Measurements from ENCODE around the gene VEZT. TPM values are rescaled to one million over a fixed set of nuclear protein-coding genes. Genes with fewer than 3 reads are reported as not detected.

Gene VEZT
- total RNA-seq, 1 donor from 2014 or later = 69.9 TPM

DNA sequence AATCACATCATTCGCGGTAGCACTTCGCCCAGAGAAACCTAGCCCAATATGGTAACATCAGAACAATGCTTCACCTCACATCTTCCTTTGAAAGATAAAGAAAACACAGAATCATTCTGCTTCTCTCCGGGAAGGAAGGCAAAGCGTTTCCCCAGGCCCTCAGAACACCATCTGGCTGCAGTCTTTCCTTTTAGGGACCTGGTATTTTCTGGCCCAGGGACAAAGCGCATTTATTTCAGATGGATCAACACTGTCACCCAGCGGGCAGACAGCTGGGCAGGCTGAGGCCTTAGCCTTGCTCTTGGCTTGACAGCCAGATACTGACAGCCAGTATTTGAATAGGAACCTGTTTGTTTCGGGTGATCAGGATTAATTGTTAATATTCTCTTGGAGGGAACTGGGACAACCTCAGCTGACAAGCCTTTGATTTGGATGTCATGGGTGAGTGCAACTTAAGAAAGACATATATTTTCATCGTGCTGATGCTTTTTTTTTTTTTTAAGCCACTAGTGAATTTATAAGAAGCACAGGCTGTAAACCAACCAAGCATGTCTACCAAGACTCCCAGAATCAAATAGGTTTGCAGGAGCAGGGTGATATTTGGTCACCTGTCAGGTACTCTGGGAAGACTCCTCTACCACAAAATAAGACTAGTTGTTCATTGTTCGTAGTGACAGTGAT is 118.9 kb downstream of the VEZT start:
- H3K27me3 ChIP-seq = no peaks in the 10 kb centered on the region
- no peaks in the 10 kb centered on the region for H3K4me1 ChIP-seq
- peak overlapping the region; percentile 6 for H3K4me3 ChIP-seq
- DNase-seq (peak; percentile 67), ATAC-seq (peak; percentile 94)
- TF ChIP-seq, protein P1, sequence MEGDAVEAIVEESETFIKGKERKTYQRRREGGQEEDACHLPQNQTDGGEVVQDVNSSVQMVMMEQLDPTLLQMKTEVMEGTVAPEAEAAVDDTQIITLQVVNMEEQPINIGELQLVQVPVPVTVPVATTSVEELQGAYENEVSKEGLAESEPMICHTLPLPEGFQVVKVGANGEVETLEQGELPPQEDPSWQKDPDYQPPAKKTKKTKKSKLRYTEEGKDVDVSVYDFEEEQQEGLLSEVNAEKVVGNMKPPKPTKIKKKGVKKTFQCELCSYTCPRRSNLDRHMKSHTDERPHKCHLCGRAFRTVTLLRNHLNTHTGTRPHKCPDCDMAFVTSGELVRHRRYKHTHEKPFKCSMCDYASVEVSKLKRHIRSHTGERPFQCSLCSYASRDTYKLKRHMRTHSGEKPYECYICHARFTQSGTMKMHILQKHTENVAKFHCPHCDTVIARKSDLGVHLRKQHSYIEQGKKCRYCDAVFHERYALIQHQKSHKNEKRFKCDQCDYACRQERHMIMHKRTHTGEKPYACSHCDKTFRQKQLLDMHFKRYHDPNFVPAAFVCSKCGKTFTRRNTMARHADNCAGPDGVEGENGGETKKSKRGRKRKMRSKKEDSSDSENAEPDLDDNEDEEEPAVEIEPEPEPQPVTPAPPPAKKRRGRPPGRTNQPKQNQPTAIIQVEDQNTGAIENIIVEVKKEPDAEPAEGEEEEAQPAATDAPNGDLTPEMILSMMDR (IDR thresholded peaks at IDR 0.05) = peak; percentile 84
- peak overlapping the region; percentile 3 for H3K27ac ChIP-seq
- no peaks in the 10 kb centered on the region for H3K36me3 ChIP-seq
- no peaks in the 10 kb centered on the region for H3K9me3 ChIP-seq
- intact Hi-C loops (cut with DNase I) = loop anchor here (10.0 kb wide), 1 partner anchor 222 kb away; no protein-coding TSS in a partner anchor

DNA sequence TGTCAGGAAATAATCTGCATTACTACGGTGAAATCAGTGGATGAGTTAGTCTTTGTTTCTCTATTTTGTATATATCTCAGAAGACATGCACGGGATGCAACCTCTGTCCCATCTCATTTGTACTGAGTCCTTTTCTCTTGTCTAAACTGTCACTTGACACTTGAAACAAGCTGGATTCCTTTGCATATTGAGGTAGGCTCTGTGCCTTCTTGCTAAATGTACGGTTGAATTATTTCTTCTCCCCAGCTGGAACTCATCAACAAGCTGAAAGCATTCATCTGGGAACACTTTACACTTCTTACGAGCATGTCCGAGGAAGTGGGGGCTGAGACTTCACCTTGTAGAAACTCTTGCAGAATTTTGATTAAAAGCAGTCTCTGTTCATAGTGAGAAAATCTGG is 119.5 kb downstream of the VEZT start:
- no peak for DNase-seq
- no peaks in the 10 kb centered on the region for H3K27me3 ChIP-seq
- H3K4me3 ChIP-seq = no peak overlapping the region
- H3K36me3 ChIP-seq = no peaks in the 10 kb centered on the region
- H3K27ac ChIP-seq = no peak overlapping the region
- H3K4me1 ChIP-seq = no peaks in the 10 kb centered on the region
- intact Hi-C loops (cut with DNase I) = loop anchor here (10.0 kb wide), 1 partner anchor 222 kb away; no protein-coding TSS in a partner anchor
- TF ChIP-seq, protein P1 (IDR thresholded peaks at IDR 0.05) = no peak
- no peak for ATAC-seq
- H3K9me3 ChIP-seq = no peaks in the 10 kb centered on the region

DNA sequence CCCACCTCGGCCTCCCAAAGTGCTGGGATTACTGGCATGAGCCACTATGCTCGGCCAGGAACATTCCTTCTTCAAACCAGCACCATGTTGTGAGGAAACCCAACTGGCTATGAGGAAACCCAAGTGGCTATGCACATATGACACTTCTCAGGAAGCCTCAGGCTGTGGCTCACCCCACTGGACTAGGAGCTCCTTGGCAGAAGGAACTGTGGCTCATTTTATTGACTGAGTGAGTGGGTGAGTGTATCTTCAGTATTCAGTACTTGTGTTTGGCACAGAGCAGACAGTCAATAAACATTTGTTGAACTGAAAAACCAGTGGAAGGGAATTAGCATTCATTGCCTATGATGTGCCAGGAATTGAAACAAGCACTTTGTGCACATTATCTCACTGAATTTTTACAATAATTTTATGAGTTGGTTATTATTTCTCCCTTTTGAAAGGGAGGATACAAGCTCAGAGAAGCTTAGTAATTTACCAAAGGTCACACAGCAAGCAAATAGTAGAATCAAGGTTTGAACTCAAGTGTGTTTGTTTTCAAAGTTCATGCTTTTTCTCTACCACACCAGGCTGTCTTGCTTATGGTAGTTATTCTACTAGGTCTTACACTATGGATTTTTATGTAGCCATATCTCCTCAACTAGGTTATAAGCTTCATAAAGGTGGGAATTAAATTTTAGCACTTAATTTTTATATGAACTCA is 121.6 kb downstream of the VEZT start:
- intact Hi-C loops (cut with DNase I) = loop anchor here (10.0 kb wide), 1 partner anchor 224 kb away; no protein-coding TSS in a partner anchor
- Histone ChIP-seq H3K27ac (no peak overlapping the region), H3K9me3 (no peaks in the 10 kb centered on the region), H3K36me3 (no peaks in the 10 kb centered on the region), H3K4me1 (no peaks in the 10 kb centered on the region), H3K27me3 (no peaks in the 10 kb centered on the region), H3K4me3 (no peak overlapping the region)
- TF ChIP-seq, protein P1 (IDR thresholded peaks at IDR 0.05) = no peak
- ATAC-seq (no peak), DNase-seq (no peak)

DNA sequence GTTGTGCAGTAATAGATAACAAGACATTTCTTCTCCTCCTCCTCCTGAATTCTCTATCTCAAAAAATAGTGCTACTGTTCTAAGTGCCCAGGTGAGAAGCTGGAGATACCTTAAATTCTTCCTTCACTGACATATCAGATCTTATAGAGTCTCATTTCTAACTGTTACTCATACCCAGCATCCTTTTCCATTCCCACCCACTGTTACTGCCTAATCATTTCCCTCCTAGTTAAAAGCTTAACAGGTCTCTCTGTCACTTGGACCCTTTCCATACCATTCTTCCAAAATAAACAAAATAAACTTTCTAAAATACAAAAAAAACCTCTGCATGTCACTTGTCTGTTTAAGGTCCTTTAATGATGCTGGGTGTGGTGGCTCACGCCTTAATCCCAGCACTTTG is 124.4 kb downstream of the VEZT start:
- Histone ChIP-seq H3K27ac (no peak overlapping the region), H3K4me1 (no peaks in the 10 kb centered on the region), H3K4me3 (no peak overlapping the region), H3K27me3 (no peaks in the 10 kb centered on the region), H3K9me3 (no peaks in the 10 kb centered on the region), H3K36me3 (no peaks in the 10 kb centered on the region)
- TF ChIP-seq, protein P1 (IDR thresholded peaks at IDR 0.05) = no peak
- intact Hi-C loops (cut with DNase I) = no loop called here
- no peak for ATAC-seq
- no peak for DNase-seq

DNA sequence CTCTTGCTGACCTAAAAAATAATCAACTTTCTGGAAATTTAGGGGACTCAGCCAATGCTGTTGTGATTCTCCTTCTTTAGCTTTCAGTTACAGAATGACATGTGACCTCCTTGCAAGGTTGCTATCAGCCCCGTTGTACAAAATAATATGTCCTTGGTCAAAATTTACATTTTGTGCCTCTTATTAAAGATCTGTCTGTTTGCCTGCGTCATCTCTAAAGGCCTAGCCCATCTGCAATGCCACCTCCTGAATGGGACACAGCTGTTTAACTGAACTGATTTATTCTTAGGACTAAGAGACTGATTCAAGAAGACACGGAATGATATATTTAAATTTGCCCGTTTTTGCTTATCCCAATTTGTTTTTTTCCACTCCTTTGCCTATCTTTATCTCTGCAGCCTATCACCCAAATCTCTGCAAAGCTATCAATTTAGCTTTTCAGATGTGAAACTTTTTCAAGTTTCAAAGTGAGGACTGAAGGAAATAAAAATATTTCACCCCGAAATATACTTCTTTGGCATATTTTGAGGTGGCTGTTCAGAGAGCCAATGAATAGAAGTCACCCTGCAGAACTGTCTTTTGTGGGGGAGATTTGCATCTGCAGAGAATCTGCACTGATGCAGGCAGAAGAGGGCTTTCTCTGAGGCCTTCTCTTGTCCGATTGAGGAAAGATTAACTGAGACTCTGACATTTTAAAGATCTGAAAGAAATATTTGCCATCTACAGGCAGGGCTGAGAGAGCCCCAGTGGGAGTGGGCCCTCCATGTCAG is 126.0 kb downstream of the VEZT start:
- Histone ChIP-seq H3K27ac (no peak overlapping the region), H3K4me1 (no peaks in the 10 kb centered on the region), H3K9me3 (no peaks in the 10 kb centered on the region), H3K27me3 (no peaks in the 10 kb centered on the region), H3K36me3 (no peaks in the 10 kb centered on the region), H3K4me3 (no peak overlapping the region)
- DNase-seq = no peak
- no peak for ATAC-seq
- TF ChIP-seq, protein P1 (IDR thresholded peaks at IDR 0.05) = no peak
- intact Hi-C loops (cut with DNase I) = no loop called here
